Parathyroid adenoma (tissue), 2 donors: Measurements from ENCODE around the gene MACF1.

Experiments used
- H2AFZ ChIP-seq: fragments of 300-600 bp; sonication (generic); one replicate; pipeline ENCODE4 v1.7.0; 2017; ENCODE audit warnings: antibody characterized with exemption, mild to moderate bottlenecking
- H3K27ac ChIP-seq: fragments of 300-600 bp; sonication (generic); one replicate; pipeline ENCODE4 v1.7.0; 2017
- H3K27me3 ChIP-seq: fragments of 300-600 bp; sonication (generic); one replicate; pipeline ENCODE4 v1.7.0; 2017; ENCODE audit warnings: low read length; ENCODE audit not compliant: control insufficient read depth, insufficient read depth
- H3K36me3 ChIP-seq: fragments of 300-600 bp; sonication (generic); one replicate; pipeline ENCODE4 v1.7.0; 2017; ENCODE audit warnings: low read length; ENCODE audit not compliant: control insufficient read depth, insufficient read depth
- H3K4me1 ChIP-seq: fragments of 300-600 bp; sonication (generic); one replicate; pipeline ENCODE4 v1.7.0; 2017; ENCODE audit warnings: control low read depth
- H3K4me2 ChIP-seq: fragments of 300-600 bp; sonication (generic); one replicate; pipeline ENCODE4 v1.7.0; 2017; ENCODE audit warnings: low read length
- H3K4me3 ChIP-seq: fragments of 300-600 bp; sonication (generic); one replicate; pipeline ENCODE4 v1.7.0; 2017; ENCODE audit warnings: low read depth, low read length
- H3K79me2 ChIP-seq: fragments of 300-600 bp; sonication (generic); one replicate; pipeline ENCODE4 v1.7.0; 2017; ENCODE audit warnings: control low read depth
- H3K9ac ChIP-seq: fragments of 300-600 bp; sonication (generic); one replicate; pipeline ENCODE4 v1.7.0; 2017; ENCODE audit warnings: mild to moderate bottlenecking
- H3K9me3 ChIP-seq: fragments of 300-600 bp; sonication (generic); one replicate; pipeline ENCODE4 v1.7.0; 2017; ENCODE audit warnings: low read length; ENCODE audit not compliant: control insufficient read depth
- TF ChIP-seq, protein P1 (sequence below): fragments of 300-600 bp; sonication (generic); IDR thresholded peaks from one replicate; pipeline ENCODE4 v1.7.0; 2017; ENCODE audit warnings: antibody characterized with exemption, mild to moderate bottlenecking
- donor health status: primary hyperparathyroidism.

Gene MACF1

DNA sequence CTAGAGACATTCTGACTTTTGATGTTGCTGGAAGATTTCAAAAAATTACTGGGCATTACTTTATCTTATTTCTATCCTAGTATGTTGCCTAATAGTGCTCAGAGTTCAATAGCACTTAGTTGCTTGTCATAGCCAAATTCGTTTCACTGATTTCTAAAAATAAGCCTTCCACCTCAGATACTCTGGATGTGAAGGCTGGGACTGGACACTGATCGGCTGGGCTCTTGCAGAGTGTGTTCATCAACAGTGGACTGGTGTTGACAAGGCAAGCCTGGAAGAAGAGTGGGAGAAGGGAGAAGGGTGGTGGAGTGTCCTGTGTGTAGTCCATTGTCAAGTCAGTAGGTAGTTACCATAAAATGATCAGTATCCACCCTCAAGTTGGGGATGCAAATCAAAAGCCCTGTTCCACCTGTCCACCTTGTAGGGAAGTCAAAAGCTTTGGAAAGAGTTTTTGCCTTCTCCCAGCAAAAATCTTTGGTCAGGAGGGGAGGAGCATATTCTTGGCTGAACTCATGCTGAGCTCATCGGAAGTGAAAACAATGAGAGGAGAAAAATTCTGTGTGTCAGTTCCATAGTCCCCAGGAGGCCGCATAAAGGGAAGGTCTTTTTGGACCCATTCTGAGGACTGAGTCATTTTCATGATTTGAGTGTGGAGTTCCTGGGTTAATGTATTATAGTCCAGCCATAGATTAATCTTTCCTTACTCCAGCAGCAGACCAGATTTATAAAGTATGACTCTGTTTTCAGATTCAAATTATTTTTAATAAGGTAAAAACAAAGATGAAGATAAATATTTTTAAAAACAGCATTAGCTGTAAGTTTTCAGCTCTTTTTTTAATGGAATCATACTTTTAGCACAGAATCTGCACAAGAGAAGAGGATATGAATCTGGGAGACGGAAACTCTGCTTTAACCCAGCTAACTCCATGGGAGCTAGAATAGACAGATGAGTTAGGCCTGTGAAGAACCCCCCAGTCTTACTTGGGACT is 187.5 kb downstream of the MACF1 start:
- Histone ChIP-seq H3K27ac (peak overlapping the region; percentile 80), H3K79me2 (peaks cover 22% of the 10 kb centered on the region), H3K4me1 (peaks cover 27% of the 10 kb centered on the region), H3K9me3 (no peaks in the 10 kb centered on the region), H2AFZ (no peak overlapping the region), H3K4me3 (no peak overlapping the region), H3K9ac (peak overlapping the region; percentile 7), H3K4me2 (peak overlapping the region; percentile 43), H3K27me3 (no peaks in the 10 kb centered on the region), H3K36me3 (no peaks in the 10 kb centered on the region)
- TF ChIP-seq, protein P1, sequence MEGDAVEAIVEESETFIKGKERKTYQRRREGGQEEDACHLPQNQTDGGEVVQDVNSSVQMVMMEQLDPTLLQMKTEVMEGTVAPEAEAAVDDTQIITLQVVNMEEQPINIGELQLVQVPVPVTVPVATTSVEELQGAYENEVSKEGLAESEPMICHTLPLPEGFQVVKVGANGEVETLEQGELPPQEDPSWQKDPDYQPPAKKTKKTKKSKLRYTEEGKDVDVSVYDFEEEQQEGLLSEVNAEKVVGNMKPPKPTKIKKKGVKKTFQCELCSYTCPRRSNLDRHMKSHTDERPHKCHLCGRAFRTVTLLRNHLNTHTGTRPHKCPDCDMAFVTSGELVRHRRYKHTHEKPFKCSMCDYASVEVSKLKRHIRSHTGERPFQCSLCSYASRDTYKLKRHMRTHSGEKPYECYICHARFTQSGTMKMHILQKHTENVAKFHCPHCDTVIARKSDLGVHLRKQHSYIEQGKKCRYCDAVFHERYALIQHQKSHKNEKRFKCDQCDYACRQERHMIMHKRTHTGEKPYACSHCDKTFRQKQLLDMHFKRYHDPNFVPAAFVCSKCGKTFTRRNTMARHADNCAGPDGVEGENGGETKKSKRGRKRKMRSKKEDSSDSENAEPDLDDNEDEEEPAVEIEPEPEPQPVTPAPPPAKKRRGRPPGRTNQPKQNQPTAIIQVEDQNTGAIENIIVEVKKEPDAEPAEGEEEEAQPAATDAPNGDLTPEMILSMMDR = no peak

DNA sequence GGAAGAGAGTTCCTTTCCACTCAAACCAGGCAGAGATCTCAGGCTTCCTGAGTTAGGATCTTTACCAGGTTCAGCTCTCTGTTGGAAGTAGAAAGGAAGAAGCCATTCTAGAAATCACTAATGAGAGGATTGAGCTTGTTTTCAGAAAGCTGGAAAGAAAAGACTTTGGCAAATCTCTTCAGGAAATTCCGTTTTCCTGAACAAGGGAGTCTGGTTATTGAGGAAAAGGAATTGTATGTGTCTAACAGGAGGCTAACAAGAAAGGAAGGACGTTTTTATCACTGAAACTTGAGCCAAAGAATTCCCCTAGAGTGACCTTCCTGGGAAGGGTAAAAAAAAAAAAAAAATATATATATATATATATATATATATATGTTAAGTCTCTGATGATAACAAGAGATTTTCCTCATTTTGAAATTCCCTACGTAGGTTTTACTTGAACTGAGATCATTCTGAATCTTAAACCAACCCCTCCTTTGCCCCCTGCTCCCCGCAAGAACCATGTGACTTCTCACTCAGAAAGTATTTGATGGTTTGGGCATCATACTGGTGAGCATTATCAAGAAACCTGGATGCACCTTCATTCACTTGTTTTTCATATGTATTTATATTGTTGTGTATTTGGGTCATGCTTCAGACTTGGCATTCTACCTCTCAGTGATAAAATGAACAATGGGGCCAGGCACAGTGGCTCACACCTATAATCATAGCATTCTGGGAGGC is 188.5 kb downstream of the MACF1 start:
- Histone ChIP-seq H3K36me3 (no peaks in the 10 kb centered on the region), H3K4me1 (peaks cover 27% of the 10 kb centered on the region), H3K4me2 (peak overlapping the region; percentile 43), H3K27ac (peak overlapping the region; percentile 80), H3K9ac (peak overlapping the region; percentile 7), H3K27me3 (no peaks in the 10 kb centered on the region), H3K4me3 (no peak overlapping the region), H3K79me2 (peaks cover 22% of the 10 kb centered on the region), H2AFZ (no peak overlapping the region), H3K9me3 (no peaks in the 10 kb centered on the region)
- TF ChIP-seq, protein P1 = no peak

DNA sequence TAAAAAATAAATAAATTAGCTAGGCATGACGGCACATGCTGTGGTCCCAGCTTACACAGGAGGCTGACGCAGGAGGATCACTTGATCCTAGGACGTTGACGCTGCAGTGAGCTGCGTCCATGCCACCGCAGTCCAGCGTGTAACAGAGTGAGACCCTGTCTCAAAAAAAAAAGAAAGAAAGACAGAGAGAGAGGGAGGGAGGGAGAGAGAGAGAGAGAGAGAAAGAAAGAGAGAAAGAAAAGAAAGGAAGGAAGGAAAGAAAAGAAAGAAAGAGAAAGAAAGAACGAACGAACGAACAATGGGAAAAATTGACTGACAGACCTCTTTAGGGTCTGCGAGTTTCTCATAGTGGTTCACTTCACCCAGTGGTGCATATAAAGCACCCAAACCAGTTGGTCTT is 189.2 kb downstream of the MACF1 start:
- no peak overlapping the region for H3K27ac ChIP-seq

DNA sequence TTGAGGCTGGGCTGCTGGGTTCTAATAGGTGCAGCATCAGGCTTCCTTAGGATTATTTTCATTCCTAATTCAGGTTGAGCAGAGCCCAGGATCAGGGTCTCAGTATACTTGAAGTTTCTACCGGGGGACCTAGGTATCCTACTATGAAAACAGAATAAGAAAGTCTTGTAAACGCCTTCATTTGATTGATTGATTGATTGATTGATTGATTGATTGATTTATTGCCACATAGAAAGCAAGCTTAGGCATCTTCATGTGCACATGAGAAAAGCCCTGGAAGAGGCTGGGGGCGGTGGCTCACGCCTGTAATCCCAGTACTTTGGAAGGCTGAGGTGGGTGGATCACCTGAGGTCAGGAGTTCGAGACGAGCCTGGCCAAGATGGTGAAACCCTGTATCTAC is 189.6 kb downstream of the MACF1 start:
- TF ChIP-seq, protein P1 = no peak
- H3K4me1 ChIP-seq = peaks cover 34% of the 10 kb centered on the region
- no peak overlapping the region for H3K4me2 ChIP-seq
- no peaks in the 10 kb centered on the region for H3K27me3 ChIP-seq
- no peak overlapping the region for H3K4me3 ChIP-seq
- H3K36me3 ChIP-seq = no peaks in the 10 kb centered on the region
- H3K27ac ChIP-seq = peak overlapping the region; percentile 54
- H3K9me3 ChIP-seq = no peaks in the 10 kb centered on the region
- H2AFZ ChIP-seq = no peak overlapping the region
- peaks cover 27% of the 10 kb centered on the region for H3K79me2 ChIP-seq
- no peak overlapping the region for H3K9ac ChIP-seq

More for the DNA sequence above, 189.2 kb downstream of the MACF1 start:
- Histone ChIP-seq H3K4me3 (no peak overlapping the region), H3K9ac (no peak overlapping the region), H3K9me3 (no peaks in the 10 kb centered on the region), H3K36me3 (no peaks in the 10 kb centered on the region), H3K27me3 (no peaks in the 10 kb centered on the region), H3K4me1 (peaks cover 31% of the 10 kb centered on the region), H2AFZ (no peak overlapping the region), H3K4me2 (no peak overlapping the region), H3K79me2 (peaks cover 24% of the 10 kb centered on the region)
- TF ChIP-seq, protein P1 = no peak
